Gastroesophageal sphincter (tissue), 3 donors: ENCODE results near the gene SPDYE2B.
"Not testable (repeated sequence)": the region's sequence is repeated elsewhere in the genome, so short reads cannot be mapped to it uniquely, and the experiment has no call there.

Source experiments
- EP300 ChIP-seq: sonication (generic); formaldehyde crosslinking; IDR thresholded peaks from one replicate; pipeline ENCODE4 v1.6.1; 2017; ENCODE audit warnings: antibody characterized with exemption, mild to moderate bottlenecking
- POLR2A ChIP-seq, 2 donors: fragments of 450-650 bp; IDR thresholded peaks; one replicate each; pipeline ENCODE4 v1.6.1; 2017; ENCODE audit warnings: antibody characterized with exemption in 2 of 2, mild to moderate bottlenecking in 2 of 2, moderate library complexity in 1 of 2
- POLR2AphosphoS5 ChIP-seq: sonication (generic); formaldehyde crosslinking; IDR thresholded peaks from one replicate; pipeline ENCODE4 v1.6.1; 2017; ENCODE audit warnings: antibody characterized with exemption
- TF ChIP-seq, protein P1 (sequence below), 4 experiments: fragments of 200-600 bp in 2 of 4; fragments of 450-650 bp in 2 of 4; sonication (generic) in 1 of 4; IDR thresholded peaks; one replicate each; pipeline ENCODE4 v1.5.1; 2017 to 2019; ENCODE audit warnings: antibody characterized with exemption in 4 of 4, mild to moderate bottlenecking in 2 of 4, moderate library complexity in 2 of 4

DNA sequence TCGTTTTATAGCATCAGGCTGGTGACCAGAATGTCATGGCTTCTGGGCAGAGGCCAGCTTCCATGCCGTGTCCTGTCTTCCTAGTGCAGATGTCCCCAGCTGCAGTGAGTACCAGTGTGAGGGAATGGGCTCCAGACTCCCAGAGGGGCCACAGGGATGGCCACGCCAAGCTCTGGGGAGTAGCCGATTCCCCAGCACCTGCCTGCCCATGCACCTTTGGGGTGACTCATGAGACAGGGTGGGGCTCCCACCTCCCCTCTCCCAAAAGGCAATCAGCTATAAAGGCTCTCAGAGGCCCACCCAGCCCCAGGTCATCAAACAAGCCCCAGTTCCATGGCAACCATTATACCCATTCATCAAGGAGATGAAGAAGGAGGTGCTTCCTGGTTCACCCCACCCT lies at the start of gene SPDYE2B:
- TF ChIP-seq, protein P1, sequence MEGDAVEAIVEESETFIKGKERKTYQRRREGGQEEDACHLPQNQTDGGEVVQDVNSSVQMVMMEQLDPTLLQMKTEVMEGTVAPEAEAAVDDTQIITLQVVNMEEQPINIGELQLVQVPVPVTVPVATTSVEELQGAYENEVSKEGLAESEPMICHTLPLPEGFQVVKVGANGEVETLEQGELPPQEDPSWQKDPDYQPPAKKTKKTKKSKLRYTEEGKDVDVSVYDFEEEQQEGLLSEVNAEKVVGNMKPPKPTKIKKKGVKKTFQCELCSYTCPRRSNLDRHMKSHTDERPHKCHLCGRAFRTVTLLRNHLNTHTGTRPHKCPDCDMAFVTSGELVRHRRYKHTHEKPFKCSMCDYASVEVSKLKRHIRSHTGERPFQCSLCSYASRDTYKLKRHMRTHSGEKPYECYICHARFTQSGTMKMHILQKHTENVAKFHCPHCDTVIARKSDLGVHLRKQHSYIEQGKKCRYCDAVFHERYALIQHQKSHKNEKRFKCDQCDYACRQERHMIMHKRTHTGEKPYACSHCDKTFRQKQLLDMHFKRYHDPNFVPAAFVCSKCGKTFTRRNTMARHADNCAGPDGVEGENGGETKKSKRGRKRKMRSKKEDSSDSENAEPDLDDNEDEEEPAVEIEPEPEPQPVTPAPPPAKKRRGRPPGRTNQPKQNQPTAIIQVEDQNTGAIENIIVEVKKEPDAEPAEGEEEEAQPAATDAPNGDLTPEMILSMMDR (IDR thresholded peaks at IDR 0.05) = not testable (repeated sequence)
- TF ChIP-seq POLR2A (IDR thresholded peaks at IDR 0.05); POLR2AphosphoS5; EP300: not testable (repeated sequence)
